Testis (tissue), 2 donors: ENCODE results near the gene PLS1.

Experiments used
- POLR2A ChIP-seq: fragments of 450-650 bp; IDR thresholded peaks from one replicate; pipeline ENCODE4 v1.6.1; 2017; ENCODE audit warnings: antibody characterized with exemption, mild to moderate bottlenecking, moderate library complexity
- TF ChIP-seq, protein P1 (sequence below), 3 experiments: fragments of 450-650 bp in 2 of 3; fragments of 200-600 bp in 1 of 3; sonication (generic) in 1 of 3; IDR thresholded peaks; one replicate each; pipeline ENCODE4 v1.5.1; 2016 to 2019; ENCODE audit warnings: antibody characterized with exemption in 3 of 3, mild to moderate bottlenecking in 2 of 3, moderate library complexity in 1 of 3

DNA sequence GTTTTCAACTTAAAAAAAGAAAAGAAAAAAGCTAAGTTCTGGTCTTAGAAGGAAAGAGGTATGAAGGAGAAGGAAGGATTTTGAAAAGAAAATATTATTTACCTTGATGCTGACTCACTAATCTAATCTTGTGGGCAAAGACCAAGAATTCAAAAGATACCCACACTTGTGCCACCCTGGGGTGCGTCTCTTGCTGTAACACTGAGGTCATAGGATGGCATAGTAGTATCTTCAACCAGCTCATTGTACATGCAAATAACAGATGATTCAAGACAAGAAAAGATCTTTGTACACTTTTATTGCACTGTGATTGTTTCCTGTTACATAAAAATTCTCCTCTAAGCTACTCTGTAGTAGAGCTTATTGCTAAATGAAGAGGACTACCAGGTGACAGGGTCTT, 17.3 kb downstream of the PLS1 start:
- no peak for TF ChIP-seq POLR2A
- TF ChIP-seq, protein P1, sequence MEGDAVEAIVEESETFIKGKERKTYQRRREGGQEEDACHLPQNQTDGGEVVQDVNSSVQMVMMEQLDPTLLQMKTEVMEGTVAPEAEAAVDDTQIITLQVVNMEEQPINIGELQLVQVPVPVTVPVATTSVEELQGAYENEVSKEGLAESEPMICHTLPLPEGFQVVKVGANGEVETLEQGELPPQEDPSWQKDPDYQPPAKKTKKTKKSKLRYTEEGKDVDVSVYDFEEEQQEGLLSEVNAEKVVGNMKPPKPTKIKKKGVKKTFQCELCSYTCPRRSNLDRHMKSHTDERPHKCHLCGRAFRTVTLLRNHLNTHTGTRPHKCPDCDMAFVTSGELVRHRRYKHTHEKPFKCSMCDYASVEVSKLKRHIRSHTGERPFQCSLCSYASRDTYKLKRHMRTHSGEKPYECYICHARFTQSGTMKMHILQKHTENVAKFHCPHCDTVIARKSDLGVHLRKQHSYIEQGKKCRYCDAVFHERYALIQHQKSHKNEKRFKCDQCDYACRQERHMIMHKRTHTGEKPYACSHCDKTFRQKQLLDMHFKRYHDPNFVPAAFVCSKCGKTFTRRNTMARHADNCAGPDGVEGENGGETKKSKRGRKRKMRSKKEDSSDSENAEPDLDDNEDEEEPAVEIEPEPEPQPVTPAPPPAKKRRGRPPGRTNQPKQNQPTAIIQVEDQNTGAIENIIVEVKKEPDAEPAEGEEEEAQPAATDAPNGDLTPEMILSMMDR (IDR thresholded peaks at IDR 0.05) = no peak
